K562 (cell line): ENCODE results near the gene VPS13C. TPM values are rescaled to one million over a fixed set of nuclear protein-coding genes. Genes with fewer than 3 reads are reported as not detected.

ENCODE experiments used
- ATAC-seq: fragments of 200-7000 bp; cut with Tn5 transposase; 3 replicates; pipeline ENCODE4 v1.9.1; 2020; ENCODE audit warnings: moderate library complexity
- BruUV-seq: library from RNA; stranded (reverse); fragments of 400-500 nt; replicated peaks from 2 replicates; lab custom pipeline; 2021; lab: Mats Ljungman, UMichigan
- CTCF ChIA-PET: fragments of 300-600 bp; formaldehyde crosslinking; extraction: SDS; loops from one replicate; lab custom pipeline; 2021; ENCODE audit warnings: low intra/inter-chr PET ratio; lab: Yijun Ruan, JAX
- POLR2A ChIA-PET: fragments of 300-600, 350-650 bp; sonication (Branson Sonifier 250); formaldehyde crosslinking; extraction: SDS; loops from one replicate; lab custom pipeline; 2021; ENCODE audit warnings: antibody characterized with exemption, inconsistent platforms; lab: Yijun Ruan, JAX
- DNase-seq, 4 experiments: peaks; one replicate each; pipeline versions ENCODE4 v3.0.0 to v3.0.0-alpha.2; 2011 to 2018; ENCODE audit warnings: low spot score in 3 of 4, mixed read lengths in 3 of 4; ENCODE audit errors: extremely low read depth in 1 of 4
- FAIRE-seq: peaks from 2 replicates; lab custom pipeline; 2011; peaks lifted over from hg19 to GRCh38; lab: Jason Lieb, UNC
- H2AFZ ChIP-seq: 2 replicates; pipeline ENCODE4 v1.6.0; 2011; ENCODE audit warnings: low read depth, low read length, control low read depth, inconsistent platforms
- H3K27ac ChIP-seq: fragments of 200-600 bp; 3 replicates; pipeline ENCODE4 v1.8.0; 2011; ENCODE audit warnings: low read depth, mild to moderate bottlenecking, control low read depth, inconsistent platforms, low read length, moderate library complexity, mixed read lengths; ENCODE audit errors: extremely low read depth
- H3K27me3 ChIP-seq, 2 experiments: fragments of 300-600 bp in 1 of 2; 2 replicates in 1 of 2; 3 replicates in 1 of 2; pipeline versions ENCODE4 v1.6.0 to v1.8.0; 2011; ENCODE audit warnings: inconsistent platforms in 2 of 2, low read length in 2 of 2, mild to moderate bottlenecking in 1 of 2, mixed read lengths in 1 of 2, moderate library complexity in 1 of 2; ENCODE audit not compliant: control insufficient read depth in 2 of 2, insufficient read depth in 2 of 2
- H3K36me3 ChIP-seq: fragments of 300-600 bp; 3 replicates; pipeline ENCODE4 v1.8.0; 2011; ENCODE audit warnings: mild to moderate bottlenecking, low read length, inconsistent platforms; ENCODE audit not compliant: control insufficient read depth, insufficient read depth
- H3K4me1 ChIP-seq, 2 experiments: fragments of 200-600 bp in 1 of 2; replicated peaks in 1 of 2; 2 replicates in 1 of 2; 3 replicates in 1 of 2; pipeline versions ENCODE4 v1.5.1 to v1.8.0; 2011; ENCODE audit warnings: inconsistent platforms in 2 of 2, low read length in 2 of 2, mild to moderate bottlenecking in 1 of 2, mixed read lengths in 1 of 2, moderate library complexity in 1 of 2; ENCODE audit not compliant: control insufficient read depth in 2 of 2, insufficient read depth in 2 of 2
- H3K4me2 ChIP-seq: 2 replicates; pipeline ENCODE4 v1.6.1; 2011; ENCODE audit warnings: low read length, control low read depth, inconsistent platforms, mixed read lengths; ENCODE audit not compliant: insufficient read depth
- H3K4me3 ChIP-seq: fragments of 200-600 bp; sonication (generic), shearing (Covaris generic); 2 replicates; pipeline ENCODE4 v1.5.1; 2016; ENCODE audit warnings: control low read depth, inconsistent platforms
- H3K79me2 ChIP-seq: fragments of 200-600 bp; 3 replicates; pipeline ENCODE4 v1.8.0; 2011; ENCODE audit warnings: low read length, inconsistent platforms; ENCODE audit not compliant: control insufficient read depth, insufficient read depth
- H3K9ac ChIP-seq, 2 experiments: 2 replicates each; pipeline versions ENCODE4 v1.6.0 to v1.6.1; 2011; ENCODE audit warnings: low read depth in 2 of 2, low read length in 2 of 2, control low read depth in 1 of 2, inconsistent platforms in 1 of 2, mild to moderate bottlenecking in 1 of 2, mixed read lengths in 1 of 2; ENCODE audit not compliant: insufficient read depth in 1 of 2
- H3K9me1 ChIP-seq: one replicate; pipeline ENCODE4 v1.6.0; 2011; ENCODE audit warnings: inconsistent platforms, mild to moderate bottlenecking, low read length, moderate library complexity; ENCODE audit not compliant: control insufficient read depth, insufficient read depth
- H3K9me3 ChIP-seq: replicated peaks from 2 replicates; pipeline ENCODE4 v1.5.1; 2011; ENCODE audit warnings: low read depth, low read length, inconsistent platforms; ENCODE audit not compliant: control insufficient read depth, insufficient read depth
- H4K20me1 ChIP-seq: replicated peaks from 2 replicates; pipeline ENCODE4 v1.6.1; 2011; ENCODE audit warnings: low read length, inconsistent platforms, mixed read lengths; ENCODE audit not compliant: control insufficient read depth, insufficient read depth
- CBFA2T2 ChIP-seq: fragments of 450-650 bp; conservative IDR thresholded peaks from 2 replicates; pipeline ENCODE4 v1.6.1; 2017; ENCODE audit warnings: mild to moderate bottlenecking
- CEBPZ ChIP-seq: fragments of 150-350 bp; IDR thresholded peaks from 2 replicates; pipeline ENCODE4 v1.6.1; 2014; ENCODE audit warnings: low read depth, mild to moderate bottlenecking, low read length, borderline replicate concordance
- E2F8 ChIP-seq: fragments of 450-650 bp; IDR thresholded peaks from 2 replicates; pipeline ENCODE4 v1.7.1; 2018; ENCODE audit warnings: mild to moderate bottlenecking, low read depth; ENCODE audit not compliant: partially characterized antibody
- FOXA3 ChIP-seq, 2 experiments: fragments of 450-650 bp in 1 of 2; sonication (generic) in 1 of 2; formaldehyde crosslinking; IDR thresholded peaks in 1 of 2; conservative IDR thresholded peaks in 1 of 2; 2 replicates each; pipeline versions ENCODE4 v1.4.0 to v1.8.0; 2020 to 2022; ENCODE audit warnings: mild to moderate bottlenecking in 2 of 2, missing genetic modification reagents in 1 of 2
- KLF16 ChIP-seq: IDR thresholded peaks from 2 replicates; pipeline ENCODE4 v1.6.1; 2016; ENCODE audit warnings: antibody characterized with exemption
- NCOA4 ChIP-seq: fragments of 450-650 bp; IDR thresholded peaks from 2 replicates; pipeline ENCODE4 v1.6.1; 2018; ENCODE audit warnings: mild to moderate bottlenecking; ENCODE audit not compliant: partially characterized antibody
- PCBP1 ChIP-seq: fragments of 200-400 bp; formaldehyde crosslinking; IDR thresholded peaks from 2 replicates; pipeline ENCODE4 v1.6.1; 2018; ENCODE audit warnings: mild to moderate bottlenecking, low read depth, low read length; ENCODE audit not compliant: poor library complexity, severe bottlenecking
- PPARD ChIP-seq: fragments of 250-450 bp; sonication (Bioruptor Pico); IDR thresholded peaks from 2 replicates; pipeline ENCODE4 v1.8.0; 2022; ENCODE audit warnings: inconsistent platforms, mild to moderate bottlenecking, moderate library complexity
- SIRT6 ChIP-seq: IDR thresholded peaks from one replicate; pipeline ENCODE4 v1.6.1; 2012; ENCODE audit warnings: low read depth, mild to moderate bottlenecking, control low read depth, inconsistent platforms, low read length, moderate library complexity
- TFAM ChIP-seq: fragments of 250-450 bp; sonication (Bioruptor Pico); conservative IDR thresholded peaks from 2 replicates; pipeline ENCODE4 v1.5.0; 2021; ENCODE audit warnings: mild to moderate bottlenecking, moderate library complexity
- whole genome bisulfite sequencing: fragments of 100-300 bp; shearing (Covaris generic); methylation state at CpG from one replicate; pipeline ENCODE4 v1.1.6; 2016; ENCODE audit warnings: low coverage, mixed read lengths; ENCODE audit not compliant: insufficient coverage; ENCODE audit errors: missing lambda C conversion rate; 5-methylcytosine and 5-hydroxymethylcytosine counted together
- in situ Hi-C: fragments of 300-500 bp; cut with MboI; formaldehyde crosslinking; loops from 4 replicates; pipeline ENCODE4 v1.15.0; 2018; ENCODE audit warnings: inconsistent platforms, mixed read lengths
- intact Hi-C: fragments of 100-400 bp; cut with micrococcal nuclease; formaldehyde crosslinking; loops from 2 replicates; pipeline ENCODE4 v1.14.2; 2022
- polyA plus RNA-seq, 8 experiments: library from polyadenylated mRNA; depleted of rRNA in 4 of 8; stranded (reverse) in 5 of 8; unstranded in 3 of 8; fragments of >200 nt; fragmentation: Nextera tagmentation in 2 of 8; fragmentation: Illumina TruSeq in 1 of 8; extraction: Ambion mirVana in 2 of 8; extraction: Trizol in 1 of 8; gene quantifications; 2 replicates each; pipeline versions ENCODE4 v1.2.1 to v1.2.3, GENCODE V29; 2011 to 2014; ENCODE audit warnings: inconsistent platforms in 1 of 8, missing spikeins in 1 of 8
- total RNA-seq, 7 experiments: library from RNA; depleted of rRNA in 6 of 7; stranded (reverse); fragments of >200 nt in 6 of 7; fragmentation: Illumina TruSeq in 2 of 7; extraction: Trizol in 2 of 7; gene quantifications; 2 replicates each; pipeline versions ENCODE4 v1.2.1 to v1.2.3, GENCODE V29; 2011 to 2021; ENCODE audit warnings: low replicate concordance in 1 of 7

The VPS13C gene
- total and polyA plus RNA-seq, 9 of the 15 experiments (the other 6 are each of a cell fraction or from before 2014, with no cell fraction given): 5.2 to 32.3 (median 15.7) TPM

DNA sequence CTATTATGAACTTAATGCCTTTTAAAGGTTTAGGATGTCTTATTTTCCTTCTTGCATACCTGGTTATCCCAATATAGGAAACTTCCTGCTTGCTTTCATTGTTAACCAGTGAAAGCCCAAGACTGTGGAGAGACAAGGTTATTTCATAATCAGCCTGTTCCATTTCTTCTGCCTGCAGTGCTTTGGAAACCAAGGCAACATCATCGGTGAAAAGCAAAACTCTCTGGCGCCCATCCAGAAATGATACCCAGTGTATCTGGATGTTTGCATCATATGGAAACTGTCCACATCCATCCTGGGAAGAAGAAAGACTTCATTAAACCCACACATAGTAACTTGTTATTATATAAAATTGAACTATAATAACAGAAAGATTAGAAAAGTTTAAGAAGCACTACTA is 170.1 kb downstream of the VPS13C start:
- no peak for TF ChIP-seq PPARD (CRISPR knock-in tag)
- no peak for TF ChIP-seq KLF16
- TF ChIP-seq PCBP1: no peak

GRCh38 chr15:61889706-61890105 is 170.5 kb downstream of the VPS13C start:
- Histone ChIP-seq H4K20me1 (no peaks in the 10 kb centered on the region), H3K9me3 (no peaks in the 10 kb centered on the region; the same call in none of the 2 replicates), H3K4me2 (no peak overlapping the region), H3K9me1 (no peaks in the 10 kb centered on the region), H3K4me3 (no peak overlapping the region), H2AFZ (no peak overlapping the region), H3K79me2 (no peaks in the 10 kb centered on the region), H3K36me3 (peaks cover 7% of the 10 kb centered on the region; the same call in 1 of the 3 replicates), H3K4me1 (no peaks in the 10 kb centered on the region), H3K27me3 (no peaks in the 10 kb centered on the region), H3K9ac (no peak overlapping the region), H3K27ac (no peak overlapping the region)
- no peak for DNase-seq
- in situ Hi-C loops (no loop called here), intact Hi-C loops (no loop called here)
- ChIA-PET POLR2A (no interaction called here), CTCF (no interaction called here)
- BruUV-seq: no TSS peak
- no peak for ATAC-seq
- no peak for FAIRE-seq
- WGBS: 70% methylated on average over 3 of the region's 3 CpGs
- TF ChIP-seq E2F8: no peak
- no peak for TF ChIP-seq TFAM (CRISPR knock-in tag)
- no peak for TF ChIP-seq FOXA3 (CRISPR knock-in tag; conservative IDR thresholded peaks at IDR 0.05 in 1 of 2, IDR thresholded peaks at IDR 0.05 in 1 of 2)
- TF ChIP-seq CBFA2T2: no peak
- no peak for TF ChIP-seq CEBPZ
- TF ChIP-seq NCOA4: no peak
- TF ChIP-seq SIRT6: no peak

More for the DNA sequence above, 170.1 kb downstream of the VPS13C start:
- no peaks in the 10 kb centered on the region; the same call in none of the 2 replicates for H3K9me3 ChIP-seq
- H3K9ac ChIP-seq: no peak overlapping the region
- H3K4me3 ChIP-seq: no peak overlapping the region
- no peaks in the 10 kb centered on the region for H4K20me1 ChIP-seq
- no peaks in the 10 kb centered on the region for H3K79me2 ChIP-seq
- intact Hi-C loops (no loop called here), in situ Hi-C loops (no loop called here)
- ChIA-PET CTCF (no interaction called here), POLR2A (no interaction called here)
- WGBS: 69% methylated on average over 2 of the region's 2 CpGs
- H3K27me3 ChIP-seq: no peaks in the 10 kb centered on the region
- FAIRE-seq: no peak
- H2AFZ ChIP-seq: no peak overlapping the region
- no peaks in the 10 kb centered on the region for H3K4me1 ChIP-seq
- no peak for ATAC-seq
- H3K9me1 ChIP-seq: no peaks in the 10 kb centered on the region
- H3K4me2 ChIP-seq: no peak overlapping the region
- no peak for DNase-seq
- peaks cover 7% of the 10 kb centered on the region; the same call in 1 of the 3 replicates for H3K36me3 ChIP-seq
- no peak overlapping the region for H3K27ac ChIP-seq
- BruUV-seq: no TSS peak
